Left forelimb (tissue), 1 donor: Measurements from ENCODE around the gene RTN4R.

Source experiments
- DNase-seq: peaks from one replicate; pipeline ENCODE4 v3.0.0-alpha.2; 2018; ENCODE audit warnings: low spot score

RTN4R gene

DNA sequence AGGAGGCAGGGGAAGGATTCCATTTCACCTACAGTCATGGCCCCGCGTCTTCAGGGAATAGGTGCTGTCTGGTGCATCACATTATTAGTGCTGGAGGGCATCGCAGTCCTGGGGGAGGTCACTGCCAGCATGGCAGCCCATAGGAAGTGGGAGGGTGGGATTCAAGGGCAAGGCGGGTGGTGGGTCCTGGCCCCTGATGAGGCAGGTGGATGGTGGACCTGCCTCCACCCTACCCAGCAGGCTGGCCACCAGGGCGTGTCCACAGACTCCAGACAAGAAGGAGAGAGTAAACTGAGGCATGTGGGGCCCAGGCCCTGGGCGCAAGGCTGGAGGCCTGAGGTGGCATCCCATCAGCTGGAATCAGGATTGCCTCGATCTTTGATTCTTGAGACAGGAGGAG, 53.3 kb downstream of the RTN4R start:
- no peak for DNase-seq

DNA sequence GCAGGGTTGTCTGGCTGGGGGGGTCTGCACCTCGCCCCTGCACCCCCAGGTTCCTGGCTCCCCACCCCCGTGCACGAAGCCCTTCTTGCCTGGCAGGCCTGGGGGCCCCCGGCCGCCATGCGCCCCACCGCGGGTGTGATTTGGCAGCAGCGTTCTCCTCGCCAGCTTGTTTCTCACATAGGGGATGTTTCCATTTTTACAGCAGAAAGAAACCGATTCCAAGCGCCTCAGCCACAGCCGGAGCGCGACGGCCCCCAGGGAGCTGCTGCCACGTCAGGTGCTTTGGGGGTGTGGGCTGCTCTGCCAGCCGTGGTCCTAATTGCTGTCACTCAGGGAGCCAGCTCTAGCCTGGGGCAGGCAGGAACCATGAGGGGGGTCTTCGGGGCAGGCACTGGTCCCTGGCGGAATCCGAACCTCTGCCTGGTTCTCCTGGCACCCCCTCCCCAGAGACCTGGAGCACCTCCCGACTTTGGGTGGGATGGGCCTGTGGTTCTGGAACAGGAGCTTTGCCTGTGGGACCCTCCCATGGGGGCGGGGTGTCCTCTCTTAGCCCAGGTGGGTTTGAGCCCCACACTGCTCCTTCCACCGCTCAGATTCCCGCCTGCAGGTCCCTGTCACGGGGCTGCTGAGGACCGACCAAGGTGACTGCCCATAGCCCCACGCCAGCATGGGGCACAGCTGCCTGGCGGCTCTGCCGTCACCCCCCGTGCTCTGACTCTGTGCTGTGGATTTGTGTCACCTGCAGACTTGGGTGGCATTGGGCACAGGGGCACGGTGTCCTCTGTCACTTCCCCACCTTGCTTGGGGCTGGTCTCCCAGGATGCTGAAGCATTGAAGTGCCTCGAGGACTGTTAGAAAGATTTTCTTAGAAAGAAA, 54.0 kb downstream of the RTN4R start:
- DNase-seq: no peak

DNA sequence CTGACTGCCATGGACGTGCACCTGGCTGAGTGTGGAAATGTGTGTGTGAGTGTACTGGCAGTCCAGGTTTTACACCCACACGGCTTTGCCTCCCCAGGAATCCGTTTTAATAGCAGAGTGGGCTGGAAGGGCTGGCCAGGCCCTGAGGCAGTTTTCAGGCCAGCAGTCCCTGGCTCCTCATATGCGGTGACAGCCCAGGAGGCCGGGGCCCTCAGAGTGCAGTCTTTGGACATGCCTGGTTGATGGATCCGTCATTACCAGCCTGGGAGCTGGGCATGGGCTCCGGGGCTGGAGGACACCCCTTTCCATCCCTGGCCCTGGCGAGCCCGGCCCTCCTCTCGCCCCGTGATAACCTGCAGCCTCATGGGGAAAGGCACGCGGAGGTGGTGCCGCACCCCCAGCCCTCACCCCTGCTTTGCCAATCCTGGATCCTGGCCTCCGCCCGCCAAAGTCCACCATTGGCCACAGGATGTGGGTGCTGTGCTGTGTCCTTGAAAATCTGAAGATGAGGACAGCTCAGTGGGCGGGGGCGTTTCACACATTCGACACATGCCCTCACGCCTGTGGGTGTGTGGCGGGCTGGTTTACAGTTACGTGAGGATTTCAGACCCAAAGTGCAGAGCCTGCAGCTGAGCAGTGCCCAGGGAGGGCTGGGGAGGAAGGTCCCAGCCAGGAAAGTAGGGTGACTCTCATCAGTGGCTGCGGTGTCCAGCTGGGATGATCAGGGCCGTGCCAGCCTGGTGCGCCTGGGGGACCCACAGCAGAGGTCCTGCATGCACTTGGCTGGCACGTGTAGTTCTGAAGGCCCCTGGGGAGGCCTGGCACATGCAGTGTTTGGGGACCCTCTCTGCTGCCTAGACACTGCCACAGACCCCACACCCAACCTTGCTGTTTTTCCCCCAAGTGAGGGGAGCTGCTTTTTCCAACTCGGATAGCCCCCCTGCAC, 55.1 kb downstream of the RTN4R start:
- DNase-seq: no peak

DNA sequence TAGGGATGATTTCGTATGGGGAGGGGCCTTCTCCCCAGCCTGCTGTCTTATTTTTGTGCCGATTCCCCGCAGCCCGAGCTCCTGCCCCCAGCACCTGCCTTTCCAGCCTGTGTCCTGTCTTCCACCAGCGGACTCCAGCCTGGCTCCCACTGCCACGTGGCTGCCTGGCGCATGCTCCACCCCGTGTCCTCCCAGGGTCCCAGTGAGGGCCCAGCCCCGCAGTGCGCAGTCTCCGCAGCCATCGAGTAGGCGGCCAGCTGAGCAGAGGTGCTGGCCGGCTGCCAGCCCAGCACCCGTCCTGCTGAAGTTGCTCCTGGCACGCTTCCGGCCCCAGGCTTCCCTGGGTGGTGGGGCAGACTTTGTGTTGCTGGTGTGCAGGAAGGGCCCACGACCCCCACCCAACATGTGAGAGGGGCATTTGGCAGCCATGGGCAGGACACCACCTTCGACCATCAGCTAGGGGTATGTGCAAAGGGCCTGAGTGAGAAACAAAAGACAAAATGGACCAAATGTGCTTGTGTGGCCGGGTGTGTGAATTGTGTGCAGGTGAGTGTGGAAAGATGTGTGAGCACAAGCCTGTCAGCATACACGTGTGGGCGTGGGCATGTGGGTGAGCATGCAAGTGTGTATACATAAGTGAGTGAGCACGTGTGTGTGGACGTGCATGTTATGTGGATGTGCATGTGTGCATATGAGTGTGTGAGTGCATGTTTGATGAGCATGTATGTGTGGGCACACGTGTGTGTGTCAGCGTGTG, 55.9 kb downstream of the RTN4R start:
- no peak for DNase-seq

DNA sequence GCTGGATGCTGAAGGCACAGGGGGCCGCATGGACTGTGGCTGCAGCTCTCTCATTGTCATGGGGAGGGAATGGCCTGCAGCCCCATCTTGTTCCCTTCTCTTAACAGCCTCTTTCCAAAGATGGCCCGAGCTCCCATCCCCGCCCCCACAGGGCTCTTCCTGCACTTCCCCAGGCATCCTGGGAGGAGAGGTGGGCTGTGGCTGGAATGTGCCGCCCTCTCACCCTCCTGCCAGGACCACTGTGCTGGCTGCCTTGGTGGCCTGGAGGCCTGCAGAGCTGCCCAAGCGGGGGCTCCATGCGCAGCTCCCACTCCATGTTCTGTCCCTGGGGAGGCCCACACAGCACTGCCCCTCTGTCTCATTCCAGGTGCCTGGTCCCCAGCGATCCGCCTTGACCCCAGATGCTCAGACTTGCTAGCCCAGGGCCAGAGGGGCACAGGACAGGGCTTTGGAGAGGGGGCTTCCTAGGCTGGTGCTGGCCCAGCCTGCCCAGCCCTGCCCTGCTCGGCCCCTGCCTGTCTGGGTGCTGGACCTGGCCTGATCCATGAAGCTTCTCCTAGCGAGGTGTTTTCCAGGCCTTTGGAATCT, 56.6 kb downstream of the RTN4R start:
- DNase-seq: no peak

DNA sequence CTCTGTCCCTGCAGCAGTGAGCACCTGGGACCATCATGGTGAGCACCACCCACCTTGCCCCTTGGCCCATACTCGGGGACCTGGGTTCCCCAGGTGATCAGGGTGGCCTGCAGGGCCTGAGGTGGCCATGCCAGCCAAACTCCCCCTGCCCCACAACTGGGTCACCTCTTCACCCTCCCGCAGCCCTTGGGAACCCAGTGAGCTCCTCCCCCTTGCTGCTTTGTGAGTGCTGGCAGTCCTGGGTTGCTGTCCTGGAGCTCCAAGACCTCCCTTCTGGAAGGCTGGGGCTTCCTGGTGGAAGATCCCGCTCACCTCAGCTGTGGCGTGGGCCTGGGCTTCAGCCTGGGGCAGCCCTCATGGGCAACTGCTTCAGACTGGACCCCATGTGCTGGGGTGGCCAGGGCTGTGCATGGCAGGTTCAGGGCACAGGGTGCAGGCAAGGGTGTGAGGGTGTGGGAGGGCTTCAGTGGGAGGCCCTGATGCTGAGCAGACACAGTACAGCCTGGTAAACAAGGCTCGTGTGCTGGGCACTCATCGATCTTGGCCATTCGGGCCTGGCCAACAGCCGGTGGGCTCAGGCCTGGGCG, 57.6 kb downstream of the RTN4R start:
- no peak for DNase-seq

DNA sequence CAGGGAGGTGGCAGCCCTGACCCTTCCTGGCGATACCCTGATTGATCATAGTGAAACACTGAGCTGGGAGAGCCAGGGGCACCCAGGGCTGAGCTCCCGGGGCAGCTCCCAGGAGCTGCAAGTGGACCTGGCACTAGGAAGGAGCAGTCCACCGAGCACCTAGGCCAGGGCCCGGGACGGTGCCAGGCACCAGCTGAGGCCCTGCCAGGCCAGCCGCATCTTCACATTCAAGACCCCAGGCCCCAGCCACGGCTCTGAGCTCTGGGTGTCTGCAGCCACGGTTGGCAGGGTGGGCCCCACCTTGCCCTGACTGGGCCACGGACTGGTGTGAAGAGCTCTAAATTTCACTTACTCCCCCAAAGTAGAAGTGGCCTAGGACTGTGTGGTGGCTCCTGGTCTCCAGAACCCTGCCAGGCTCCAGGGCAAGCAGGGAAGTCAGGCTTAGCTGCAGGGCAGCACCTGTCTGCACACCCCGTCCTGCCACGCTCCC, 58.3 kb downstream of the RTN4R start:
- DNase-seq: no peak

DNA sequence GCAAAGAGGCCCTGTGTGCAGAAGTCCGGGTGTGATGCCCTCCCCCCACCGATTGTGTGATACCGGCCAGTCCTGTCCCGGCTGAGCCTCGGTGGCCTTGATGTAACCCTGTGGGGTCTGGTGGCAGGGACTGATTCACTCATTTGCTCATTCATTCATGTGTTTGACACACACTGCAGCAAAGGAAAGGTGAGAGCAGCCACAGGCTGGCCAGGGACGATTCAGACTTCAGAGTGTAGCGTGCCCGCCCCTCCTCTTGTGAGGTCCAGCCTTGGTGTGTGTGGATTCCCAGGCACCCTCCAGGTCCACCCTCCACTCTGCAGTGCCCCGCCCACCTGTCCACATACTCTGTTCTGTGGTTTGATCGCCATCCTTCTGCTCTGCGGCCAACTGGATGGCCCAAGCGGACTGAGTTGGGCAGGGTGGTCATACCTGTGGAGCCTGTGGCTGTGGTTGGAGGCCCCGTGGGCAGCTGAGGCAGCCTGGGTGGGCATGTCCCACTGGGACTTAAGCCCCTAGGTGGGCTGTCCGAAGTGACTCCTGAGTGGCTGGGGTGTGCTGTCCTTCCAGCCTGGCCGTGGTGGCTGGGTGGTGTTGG, 59.3 kb downstream of the RTN4R start:
- DNase-seq: no peak

DNA sequence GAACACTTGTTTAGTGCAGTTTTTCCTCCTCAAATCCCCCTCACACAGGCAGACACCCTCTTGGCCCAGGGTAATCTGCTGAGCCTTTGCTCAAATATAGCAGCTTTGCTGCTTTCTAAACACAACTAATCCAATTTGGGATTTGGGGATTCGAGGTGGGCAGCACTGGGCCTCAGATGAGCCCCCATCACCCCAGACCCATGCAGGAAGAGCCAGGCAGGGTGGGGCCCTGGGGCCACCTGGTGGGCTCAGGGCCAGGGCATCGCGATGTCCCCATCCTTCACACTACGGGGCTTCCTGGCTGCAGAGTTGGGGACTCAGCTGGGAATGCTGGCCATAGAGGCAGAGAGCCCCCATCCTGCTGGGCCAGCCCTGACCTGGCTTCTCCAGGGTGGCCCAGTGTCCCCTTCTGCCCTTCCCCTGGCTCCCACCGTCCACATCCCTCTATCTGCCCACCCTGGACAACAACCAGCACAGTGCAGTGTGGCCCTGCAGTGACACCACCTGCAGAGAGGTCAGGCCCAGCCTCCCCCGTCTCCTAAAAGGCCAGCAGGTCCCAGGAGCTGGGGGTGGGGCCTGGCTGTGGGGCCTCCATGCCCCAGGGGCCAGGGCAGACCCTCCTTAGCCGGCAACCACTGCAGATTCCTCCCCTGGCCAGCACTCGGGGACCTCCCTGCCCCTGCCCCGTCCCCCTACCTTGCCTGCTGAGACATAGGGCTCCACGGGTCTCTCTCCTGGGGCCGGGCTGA, 60.7 kb downstream of the RTN4R start:
- no peak for DNase-seq

DNA sequence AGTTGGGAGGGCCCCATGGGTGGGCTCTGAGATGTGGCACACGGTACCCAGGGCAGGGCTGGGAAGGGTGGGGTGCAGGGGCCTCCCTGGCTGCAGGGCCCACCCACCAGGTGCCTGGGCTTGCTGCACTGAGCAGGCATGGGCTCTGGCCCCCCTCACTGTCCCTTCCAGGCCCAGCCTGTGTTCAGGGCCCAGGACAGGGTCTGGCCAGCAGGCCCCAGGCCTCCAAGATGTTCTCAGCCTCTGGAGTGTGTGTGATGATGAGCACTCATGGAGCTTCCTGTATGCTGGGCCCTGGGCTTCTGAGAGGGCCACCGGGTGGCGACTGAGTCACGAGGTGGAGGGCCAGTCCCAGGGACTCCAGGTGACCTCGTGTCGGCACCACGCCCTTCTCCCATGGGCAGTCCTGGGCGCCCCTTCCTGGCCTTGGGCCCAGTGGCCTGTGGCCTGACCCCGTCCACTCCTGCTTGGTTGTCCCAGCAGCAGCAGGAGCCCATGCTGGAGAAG, 61.4 kb downstream of the RTN4R start:
- DNase-seq: no peak

DNA sequence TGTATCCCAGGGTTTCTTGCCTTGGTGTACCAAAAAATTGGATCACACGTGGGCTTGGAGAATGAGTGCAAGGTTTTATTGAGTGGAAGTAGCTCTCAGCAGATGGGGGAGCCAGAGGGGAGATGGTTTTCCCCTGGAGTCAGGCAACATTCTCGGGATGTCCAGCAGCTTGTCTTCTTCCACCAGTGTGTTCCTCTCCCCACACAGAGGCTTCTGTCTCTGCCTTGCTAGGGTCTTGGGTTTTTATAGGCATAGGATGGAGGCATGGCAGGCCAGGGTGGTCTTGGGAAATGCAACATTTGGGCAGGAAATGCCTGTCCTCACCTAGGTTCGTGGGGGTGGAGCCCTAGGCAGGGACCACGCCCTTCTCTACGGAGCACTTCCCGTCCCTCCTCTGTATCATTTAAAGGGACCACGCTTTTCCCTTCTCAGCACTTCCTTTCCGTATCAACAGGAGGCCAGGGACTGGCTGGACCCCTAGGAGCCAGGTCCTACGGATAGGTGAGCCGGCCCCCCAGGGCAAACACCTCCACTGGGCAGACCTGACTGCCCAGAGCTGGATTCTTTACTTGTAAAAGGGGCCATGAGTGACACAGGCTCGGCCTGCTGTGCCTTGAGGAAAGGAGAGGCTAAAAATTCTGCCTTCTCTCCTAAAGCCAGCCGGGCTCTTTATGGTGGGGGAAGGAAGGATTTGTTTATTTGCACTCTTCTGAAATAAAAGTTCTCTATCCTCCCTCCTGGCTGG, 62.0 kb downstream of the RTN4R start:
- DNase-seq: peak; percentile 73

DNA sequence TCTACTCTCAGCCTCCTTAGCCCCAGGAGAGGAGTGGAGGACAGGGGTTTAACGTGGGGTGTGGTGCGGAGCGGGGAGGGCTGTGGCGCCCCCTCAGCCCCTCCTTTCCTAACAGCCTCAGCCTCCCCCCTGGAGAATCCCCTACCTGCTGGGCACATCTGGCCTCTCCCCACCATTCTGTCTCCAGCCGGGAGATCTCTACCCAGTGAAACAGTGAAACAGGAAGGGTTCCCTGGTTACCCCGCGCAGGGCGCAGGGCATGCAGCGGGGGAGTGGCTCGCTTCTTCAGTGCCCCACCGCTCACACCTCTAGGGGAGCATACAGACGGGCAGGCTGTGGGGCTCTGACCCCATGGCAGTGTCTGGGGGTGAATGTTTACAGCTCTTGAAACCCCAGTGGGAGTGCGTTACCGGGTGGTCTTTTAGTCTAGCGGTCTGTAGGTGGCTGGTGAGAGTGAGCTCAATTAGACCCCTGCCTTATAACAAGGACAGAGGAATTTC, 62.6 kb downstream of the RTN4R start:
- no peak for DNase-seq

DNA sequence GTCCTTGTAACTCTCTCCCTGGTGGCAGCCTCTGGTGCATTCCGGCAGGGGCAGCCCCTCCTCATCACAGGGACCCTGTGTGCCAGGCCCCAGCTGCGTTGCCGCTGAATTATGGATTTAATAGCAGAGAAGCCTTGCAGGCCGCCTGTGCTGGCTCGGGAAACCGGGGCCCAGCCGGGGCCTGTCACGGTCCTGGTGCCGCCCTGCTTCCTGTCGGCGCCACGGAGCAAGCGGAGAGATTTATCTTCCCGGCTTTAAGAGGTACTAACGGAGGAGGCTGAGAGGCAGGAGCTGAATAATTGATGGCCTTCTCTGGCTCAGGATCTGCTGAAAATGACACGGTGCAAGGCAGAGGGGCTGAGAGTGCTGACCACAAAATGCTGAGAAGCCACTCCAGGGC, 63.3 kb downstream of the RTN4R start:
- no peak for DNase-seq

DNA sequence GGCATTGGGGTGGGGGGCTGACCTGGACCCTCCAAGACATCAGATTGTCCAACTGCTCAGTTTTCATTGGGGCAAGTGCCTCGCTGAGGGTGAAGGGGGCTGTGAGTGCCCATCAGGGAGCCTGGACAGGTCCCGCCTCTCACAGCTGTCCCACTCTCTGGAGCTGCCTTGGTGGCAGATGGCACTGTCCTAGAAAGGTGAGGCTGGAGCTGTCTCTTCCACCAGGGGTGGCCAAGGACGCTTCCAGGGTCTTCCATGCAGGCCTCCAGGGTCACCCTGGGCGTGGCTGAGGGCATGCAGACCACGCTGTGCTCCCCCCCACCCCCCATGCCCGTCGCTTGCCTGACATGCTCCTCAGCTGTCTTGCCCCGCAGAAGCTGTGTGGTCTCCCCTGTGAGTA, 63.8 kb downstream of the RTN4R start:
- no peak for DNase-seq

DNA sequence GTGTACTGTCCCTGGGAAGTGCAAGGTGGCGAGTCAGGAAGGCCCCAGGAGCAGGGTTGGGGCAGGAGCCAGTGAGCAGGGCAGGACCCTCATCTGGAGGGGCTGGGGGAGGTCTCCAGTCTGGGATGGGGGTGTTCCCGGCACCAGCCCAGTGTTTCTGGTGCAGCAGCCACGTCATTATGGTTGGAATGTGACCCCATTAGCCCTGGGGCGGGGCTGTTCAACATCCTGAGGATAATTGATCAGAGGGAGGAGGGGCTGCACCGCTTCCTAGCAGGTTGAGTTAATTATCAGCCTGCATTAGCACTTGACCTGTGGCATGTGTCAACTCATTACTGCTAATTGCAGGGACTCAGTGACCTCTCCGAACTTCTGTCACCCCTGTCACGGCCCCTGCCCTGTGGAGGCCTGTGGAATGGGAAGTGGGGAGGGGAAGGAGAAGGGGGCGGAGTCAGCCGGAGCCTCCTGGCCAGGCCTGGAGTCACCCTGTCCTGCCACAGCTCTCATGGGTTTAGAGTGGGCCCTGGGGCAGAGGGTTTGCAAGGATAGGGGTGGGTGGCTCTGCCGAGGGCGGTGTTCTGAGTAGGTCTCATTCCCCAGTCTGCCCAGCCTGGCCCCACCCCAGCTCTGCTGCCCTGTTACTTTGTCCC, 64.4 kb downstream of the RTN4R start:
- DNase-seq: no peak

DNA sequence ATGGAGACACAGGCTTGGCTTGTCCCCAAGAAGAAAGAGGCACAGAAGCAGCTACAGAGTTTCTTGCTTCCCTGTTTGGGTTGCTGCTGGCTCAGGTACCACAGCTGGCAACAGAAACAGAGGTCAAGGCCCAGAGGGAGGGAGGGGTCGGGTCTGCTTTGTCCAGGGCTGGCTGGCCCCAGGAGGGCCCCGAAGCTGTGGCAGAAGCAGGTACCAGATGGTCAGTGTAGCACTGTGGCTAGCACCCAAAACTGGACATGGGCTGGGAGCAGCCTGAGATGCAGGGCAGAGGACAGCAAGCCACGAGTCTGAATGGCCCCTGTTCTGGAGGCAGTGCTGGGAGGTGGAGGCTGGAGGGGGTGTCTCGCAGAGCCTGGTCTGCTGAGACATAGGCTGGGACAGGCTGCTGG, 65.0 kb downstream of the RTN4R start:
- DNase-seq: no peak

DNA sequence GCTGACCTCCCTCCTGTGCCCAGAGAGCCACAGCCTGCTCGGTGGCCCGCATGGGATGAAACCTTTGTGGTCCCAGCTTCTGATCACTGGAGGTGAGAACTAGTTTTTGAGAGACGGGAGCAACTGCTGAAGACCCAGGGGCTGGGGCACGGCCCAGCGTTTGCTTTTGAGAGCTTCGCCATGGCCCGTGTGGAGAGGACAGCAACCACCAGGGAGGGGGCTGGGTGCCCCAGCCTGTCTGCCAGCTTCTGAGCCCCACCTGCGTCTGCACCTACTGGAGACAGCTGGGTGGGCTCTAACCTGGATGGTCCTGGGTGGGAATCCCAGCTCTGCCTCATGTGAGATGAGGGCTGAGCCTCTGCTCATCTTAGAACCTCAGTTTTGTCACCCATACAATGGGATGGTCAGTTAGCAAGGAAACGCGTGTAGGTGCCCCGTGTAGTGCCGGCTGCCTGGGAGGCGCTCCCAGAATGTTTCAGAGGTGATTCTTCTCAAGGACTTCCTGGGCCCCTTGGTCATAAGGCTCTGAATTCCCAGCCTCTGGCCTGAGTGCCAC, 66.2 kb downstream of the RTN4R start:
- DNase-seq: no peak

DNA sequence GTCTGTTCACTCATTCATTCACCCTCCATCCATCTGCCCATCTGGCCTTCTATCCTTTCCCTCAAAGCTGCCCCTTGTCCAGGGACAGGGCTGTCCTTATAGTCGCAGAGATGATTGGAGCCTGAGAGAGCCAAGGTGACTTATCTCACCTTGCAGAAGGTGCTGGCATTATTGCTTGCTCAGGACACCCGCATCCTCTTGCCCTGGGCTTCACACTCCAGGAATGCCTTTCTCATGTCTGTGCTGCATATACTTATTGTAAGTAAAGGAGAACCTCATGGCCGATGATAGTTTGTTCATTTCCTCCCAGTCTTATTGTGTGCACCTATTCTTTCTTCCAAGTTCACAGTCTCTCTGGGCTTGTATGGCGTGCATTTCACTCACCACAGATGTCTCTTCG, 68.2 kb downstream of the RTN4R start:
- no peak for DNase-seq
